GM19468 (cell line): ENCODE data around the gene PTPN4.
"Not testable (repeated sequence)": the region's sequence is repeated elsewhere in the genome, so short reads cannot be mapped to it uniquely, and the experiment has no call there.

Experiments
- ATAC-seq: cut with Tn5 transposase; IDR thresholded peaks from one replicate; pipeline ENCODE4 v1.9.1; 2021; ENCODE audit warnings: mild to moderate bottlenecking, moderate library complexity, moderate number of reproducible peaks; ENCODE audit not compliant: unreplicated experiment; ENCODE audit errors: extremely low read depth

PTPN4 gene

DNA sequence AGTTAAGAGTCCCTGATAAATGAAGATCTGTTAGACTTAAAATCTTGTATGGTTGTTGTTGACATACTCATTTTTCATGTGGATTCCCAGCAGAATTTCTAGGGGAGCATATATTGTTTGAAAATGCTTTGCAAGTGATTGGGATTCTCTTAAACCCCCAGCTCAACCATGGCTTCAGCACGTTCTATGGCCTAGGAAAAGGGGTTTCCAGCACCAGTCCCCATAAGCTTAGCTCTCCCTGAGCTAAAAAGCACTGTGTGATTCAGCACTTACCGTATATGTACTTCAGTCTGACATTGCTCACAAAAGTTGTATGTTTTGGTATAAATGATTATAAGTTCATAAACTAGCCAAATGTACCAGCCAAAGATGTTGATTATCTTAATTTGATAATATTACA is 173.1 kb downstream of the PTPN4 start:
- no peak for ATAC-seq

- ATAC-seq: no peak
These were observed 174.6 kb downstream of the PTPN4 start for GRCh38 chr2:119934319-119934718.

GRCh38 chr2:119937680-119938079 is 178.0 kb downstream of the PTPN4 start:
- ATAC-seq: no peak

- ATAC-seq: no peak
These were observed 180.2 kb downstream of the PTPN4 start for GRCh38 chr2:119939915-119940314.

- ATAC-seq: no peak
These were observed 181.1 kb downstream of the PTPN4 start for GRCh38 chr2:119940856-119941255.

DNA sequence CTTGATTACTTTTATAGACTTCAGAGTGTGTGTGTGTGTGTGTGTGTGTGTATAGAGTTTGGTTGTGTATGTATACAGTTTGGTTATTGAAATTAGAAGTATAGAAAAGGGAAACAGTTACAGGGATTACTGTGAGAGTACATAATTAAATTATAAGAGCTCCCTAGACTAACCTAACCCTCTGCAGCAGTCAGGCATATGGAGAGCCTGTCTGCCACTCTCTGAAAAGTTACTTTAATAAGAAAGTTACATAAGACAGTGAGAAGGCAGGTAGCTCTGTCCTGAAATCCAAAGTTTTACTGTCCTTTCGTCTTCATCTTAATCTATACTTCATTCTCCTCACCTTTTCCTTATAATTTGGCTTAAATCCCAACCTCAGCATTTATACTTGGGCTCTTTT is 181.7 kb downstream of the PTPN4 start:
- no peak for ATAC-seq

GRCh38 chr2:119941981-119942513 is 182.3 kb downstream of the PTPN4 start:
- no peak for ATAC-seq

- ATAC-seq: no peak
These were observed 183.3 kb downstream of the PTPN4 start for GRCh38 chr2:119943058-119943457.

DNA sequence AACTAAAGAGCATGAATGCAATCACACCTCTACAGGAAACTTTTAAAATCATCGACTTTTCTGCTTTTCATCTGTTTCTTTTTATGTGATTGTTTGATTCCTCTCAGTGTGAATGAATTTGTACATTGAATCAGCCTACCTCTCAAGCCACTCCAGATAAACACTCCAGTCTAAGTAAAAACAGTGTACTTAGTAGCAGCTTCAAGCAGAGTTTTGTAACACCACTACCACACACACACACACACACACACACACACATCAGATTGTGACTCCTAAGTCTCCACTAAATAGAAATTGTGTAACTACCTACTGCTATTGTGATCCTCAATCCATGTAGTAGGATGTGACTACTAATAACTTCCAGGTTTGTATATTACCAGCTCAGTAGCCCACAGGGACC is 187.8 kb downstream of the PTPN4 start:
- ATAC-seq: no peak

DNA sequence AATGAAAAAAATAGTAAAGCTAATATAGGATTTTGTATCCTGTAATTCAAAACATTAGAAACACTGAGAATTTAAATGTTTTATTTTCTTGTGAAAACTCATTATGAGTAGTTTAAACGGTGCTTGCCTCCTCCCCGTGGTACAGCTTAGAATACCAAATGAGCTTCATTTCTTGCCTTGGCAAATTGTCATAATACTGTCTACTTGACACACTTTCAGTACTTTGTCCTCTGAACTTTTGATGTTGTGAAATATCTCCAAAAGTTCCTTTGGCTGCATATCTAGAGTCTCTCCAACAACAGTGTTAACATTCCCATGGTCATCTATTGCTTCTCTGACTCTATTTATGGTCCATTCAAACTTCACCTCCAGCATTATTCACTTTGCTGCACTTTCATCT is 191.2 kb downstream of the PTPN4 start:
- no peak for ATAC-seq

GRCh38 chr2:119958670-119959268 is 199.0 kb downstream of the PTPN4 start:
- ATAC-seq: no peak

- no peak for ATAC-seq
These were observed 201.1 kb downstream of the PTPN4 start for GRCh38 chr2:119960821-119961220.

DNA sequence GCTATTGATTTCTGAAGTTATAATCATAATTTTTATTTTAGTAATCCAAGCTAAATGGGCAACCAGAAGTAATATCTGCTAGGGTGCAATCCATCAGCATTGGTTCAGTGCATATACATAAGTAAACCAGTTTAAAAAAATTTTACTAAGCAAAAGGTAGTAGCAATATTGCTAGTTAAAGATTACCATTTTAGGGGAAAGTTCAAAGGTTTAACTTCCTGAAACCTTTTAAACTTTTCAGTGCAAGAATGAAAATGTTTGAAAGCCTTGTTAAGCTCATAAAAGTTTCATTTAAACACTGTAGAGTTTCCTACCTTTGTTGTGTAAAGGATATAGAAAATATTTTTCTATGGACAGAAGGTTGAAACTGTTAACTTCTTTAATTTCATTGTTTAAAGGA is 222.2 kb downstream of the PTPN4 start:
- no peak for ATAC-seq

- ATAC-seq: no peak
These were observed 222.8 kb downstream of the PTPN4 start for GRCh38 chr2:119982506-119982905.

GRCh38 chr2:119983108-119983507 is 223.4 kb downstream of the PTPN4 start:
- no peak for ATAC-seq

DNA sequence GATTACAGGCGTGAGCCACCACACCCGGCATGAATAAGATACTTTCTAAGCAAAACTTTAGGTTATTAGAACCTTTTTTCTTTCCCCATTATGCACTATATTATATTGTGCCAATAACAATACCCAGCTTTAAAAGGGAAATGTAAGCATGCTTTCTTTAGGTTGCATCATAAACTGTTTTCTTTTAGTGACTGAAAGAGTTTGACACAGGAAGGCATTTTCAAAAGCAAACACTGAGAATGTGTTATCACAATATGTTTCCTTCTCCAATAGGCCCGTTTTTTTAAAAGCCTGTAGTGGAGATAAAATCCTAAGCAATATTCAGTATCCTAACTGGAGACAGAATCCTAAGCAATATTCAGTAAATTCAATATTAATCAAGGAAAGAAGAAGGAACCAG is 236.4 kb downstream of the PTPN4 start:
- no peak for ATAC-seq

- ATAC-seq: not testable (repeated sequence)
These were observed 237.5 kb downstream of the PTPN4 start for GRCh38 chr2:119996896-119997891.

DNA sequence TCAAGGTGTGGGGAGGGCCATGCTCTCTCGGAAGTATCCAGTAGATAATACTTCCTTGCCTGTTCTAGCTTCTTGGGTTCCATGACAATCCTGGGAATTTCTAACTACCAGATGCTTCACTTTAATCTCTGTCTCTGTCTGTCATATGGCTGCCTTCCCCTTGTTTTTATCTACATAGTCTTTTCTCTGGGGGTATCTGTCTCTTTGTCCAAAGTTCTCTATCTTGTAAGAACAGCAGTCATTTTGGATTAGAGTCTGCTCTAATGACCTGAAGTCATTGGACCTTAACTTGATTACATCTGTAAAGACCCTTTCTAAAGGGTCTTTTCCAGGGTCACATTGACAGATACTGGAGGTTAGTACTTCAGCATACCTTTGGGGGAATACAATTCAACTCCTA is 241.7 kb downstream of the PTPN4 start:
- ATAC-seq: no peak

DNA sequence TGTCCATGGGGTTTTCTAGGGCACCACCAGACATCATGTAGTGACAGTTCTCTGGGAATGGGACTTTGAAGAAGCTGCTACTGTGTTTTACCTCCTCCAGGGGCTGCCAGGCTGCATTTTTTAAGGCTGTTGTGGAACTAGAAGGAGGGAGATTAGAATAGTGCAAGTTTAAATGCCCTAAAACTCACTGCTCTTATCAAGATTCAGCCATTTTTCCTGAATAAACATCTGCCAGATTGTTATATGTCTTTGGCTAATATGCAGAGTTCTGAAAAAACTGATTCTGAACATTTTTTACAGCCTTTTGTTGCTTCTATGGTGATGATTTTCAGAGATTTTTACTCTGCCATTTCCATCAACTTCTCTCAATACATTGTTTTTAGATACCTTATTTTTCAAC is 244.5 kb downstream of the PTPN4 start:
- no peak for ATAC-seq

DNA sequence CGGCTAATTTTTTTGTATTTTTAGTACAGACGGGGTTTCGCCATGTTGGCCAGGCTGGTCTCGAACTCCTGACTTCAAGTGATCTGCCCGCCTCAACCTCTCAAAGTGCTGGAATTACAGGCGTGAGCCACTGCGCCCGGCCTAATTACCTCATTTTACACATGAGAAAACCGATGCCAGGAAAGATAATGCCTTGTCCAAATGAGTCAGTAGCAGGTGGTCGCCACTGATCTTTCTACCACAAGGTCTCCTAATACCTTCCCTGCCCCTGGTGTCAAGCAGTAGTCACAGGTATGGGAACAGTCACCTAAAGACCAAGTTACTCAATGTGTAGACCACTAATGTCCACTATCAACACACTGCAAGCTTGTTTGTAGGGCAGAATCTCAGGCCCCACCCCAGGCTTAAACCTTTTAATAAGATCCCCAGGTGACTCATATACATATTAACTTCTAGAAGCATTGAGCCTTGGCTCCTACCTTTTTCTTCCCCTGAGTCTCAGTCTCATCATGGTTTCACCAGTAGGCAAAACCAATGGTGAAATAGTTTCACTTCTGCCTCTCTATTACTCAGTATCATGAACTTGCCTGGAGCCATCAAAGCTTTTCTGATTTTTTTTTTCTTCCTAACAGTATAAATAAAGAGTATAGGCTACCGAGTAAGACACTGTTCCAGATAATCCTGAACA is 246.3 kb downstream of the PTPN4 start:
- ATAC-seq: peak; percentile 89

- no peak for ATAC-seq
These were observed 248.1 kb downstream of the PTPN4 start for GRCh38 chr2:120007851-120008250.
